GM12892 (cell line): ENCODE results near the gene PITPNC1.
"Not testable (repeated sequence)": the region's sequence is repeated elsewhere in the genome, so short reads cannot be mapped to it uniquely, and the experiment has no call there.

Experiments used
- POLR2A ChIP-seq: IDR thresholded peaks from 2 replicates; pipeline ENCODE4 v1.6.1; 2011; ENCODE audit warnings: low read depth, low read length, control low read depth
- TAF1 ChIP-seq: IDR thresholded peaks from 2 replicates; pipeline ENCODE4 v1.6.1; 2011; ENCODE audit warnings: low read depth, mild to moderate bottlenecking, control low read depth, low read length, borderline replicate concordance

- not testable (repeated sequence) for TF ChIP-seq POLR2A, TAF1
These were observed 11.5 kb downstream of the PITPNC1 start for GRCh38 chr17:67388536-67388935.
